Transverse colon (tissue), 4 donors: ENCODE results near the gene GJC1.

Experiments used
- POLR2A ChIP-seq: fragments of 450-650 bp; IDR thresholded peaks from one replicate; pipeline ENCODE4 v1.6.1; 2016; ENCODE audit warnings: antibody characterized with exemption, mild to moderate bottlenecking, moderate library complexity
- POLR2AphosphoS5 ChIP-seq, 3 donors: sonication (generic); formaldehyde crosslinking; IDR thresholded peaks; one replicate each; pipeline ENCODE4 v1.6.1; 2016; ENCODE audit warnings: antibody characterized with exemption in 3 of 3
- TF ChIP-seq, protein P1 (sequence below), 5 experiments: fragments of 200-600 bp in 3 of 5; fragments of 450-650 bp in 2 of 5; sonication (generic) in 3 of 5; IDR thresholded peaks; 1 replicate in 2 of 5; 2 replicates in 3 of 5; pipeline ENCODE4 v1.5.1; 2016 to 2017; ENCODE audit warnings: antibody characterized with exemption in 5 of 5, inconsistent platforms in 3 of 5, mild to moderate bottlenecking in 2 of 5, moderate library complexity in 1 of 5

DNA sequence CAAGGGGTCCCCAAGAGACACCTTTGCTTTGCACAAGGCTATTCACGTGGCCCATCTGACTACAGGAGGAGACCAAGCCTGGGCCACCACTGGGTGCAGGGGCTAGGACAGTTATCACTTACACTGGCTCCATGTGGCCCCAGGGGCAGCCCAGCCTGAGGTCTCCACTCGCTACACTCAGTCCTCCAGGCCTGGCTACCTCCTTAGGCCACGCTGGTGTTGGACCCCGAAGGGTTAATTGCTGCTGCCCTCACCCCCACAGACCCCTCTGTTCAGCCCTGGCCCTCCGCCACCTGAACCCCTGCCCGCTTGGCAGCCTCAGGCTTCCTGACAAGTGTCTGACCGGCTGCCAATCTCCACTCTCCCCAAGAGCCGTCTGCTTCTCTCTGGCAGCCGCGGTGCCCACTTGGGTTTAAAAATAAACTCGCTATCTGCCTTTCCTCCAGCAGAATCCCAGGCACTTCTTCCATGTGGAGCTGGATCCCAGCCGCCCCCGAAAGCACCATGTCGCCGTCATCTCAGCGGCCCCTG lies 43.5 kb downstream of the GJC1 start:
- TF ChIP-seq, protein P1, sequence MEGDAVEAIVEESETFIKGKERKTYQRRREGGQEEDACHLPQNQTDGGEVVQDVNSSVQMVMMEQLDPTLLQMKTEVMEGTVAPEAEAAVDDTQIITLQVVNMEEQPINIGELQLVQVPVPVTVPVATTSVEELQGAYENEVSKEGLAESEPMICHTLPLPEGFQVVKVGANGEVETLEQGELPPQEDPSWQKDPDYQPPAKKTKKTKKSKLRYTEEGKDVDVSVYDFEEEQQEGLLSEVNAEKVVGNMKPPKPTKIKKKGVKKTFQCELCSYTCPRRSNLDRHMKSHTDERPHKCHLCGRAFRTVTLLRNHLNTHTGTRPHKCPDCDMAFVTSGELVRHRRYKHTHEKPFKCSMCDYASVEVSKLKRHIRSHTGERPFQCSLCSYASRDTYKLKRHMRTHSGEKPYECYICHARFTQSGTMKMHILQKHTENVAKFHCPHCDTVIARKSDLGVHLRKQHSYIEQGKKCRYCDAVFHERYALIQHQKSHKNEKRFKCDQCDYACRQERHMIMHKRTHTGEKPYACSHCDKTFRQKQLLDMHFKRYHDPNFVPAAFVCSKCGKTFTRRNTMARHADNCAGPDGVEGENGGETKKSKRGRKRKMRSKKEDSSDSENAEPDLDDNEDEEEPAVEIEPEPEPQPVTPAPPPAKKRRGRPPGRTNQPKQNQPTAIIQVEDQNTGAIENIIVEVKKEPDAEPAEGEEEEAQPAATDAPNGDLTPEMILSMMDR (IDR thresholded peaks at IDR 0.05): no peak
- TF ChIP-seq POLR2A (no peak), POLR2AphosphoS5 (IDR thresholded peaks at IDR 0.05) (no peak)
